Measurements from ENCODE around the gene TEX22.

Gene TEX22

DNA sequence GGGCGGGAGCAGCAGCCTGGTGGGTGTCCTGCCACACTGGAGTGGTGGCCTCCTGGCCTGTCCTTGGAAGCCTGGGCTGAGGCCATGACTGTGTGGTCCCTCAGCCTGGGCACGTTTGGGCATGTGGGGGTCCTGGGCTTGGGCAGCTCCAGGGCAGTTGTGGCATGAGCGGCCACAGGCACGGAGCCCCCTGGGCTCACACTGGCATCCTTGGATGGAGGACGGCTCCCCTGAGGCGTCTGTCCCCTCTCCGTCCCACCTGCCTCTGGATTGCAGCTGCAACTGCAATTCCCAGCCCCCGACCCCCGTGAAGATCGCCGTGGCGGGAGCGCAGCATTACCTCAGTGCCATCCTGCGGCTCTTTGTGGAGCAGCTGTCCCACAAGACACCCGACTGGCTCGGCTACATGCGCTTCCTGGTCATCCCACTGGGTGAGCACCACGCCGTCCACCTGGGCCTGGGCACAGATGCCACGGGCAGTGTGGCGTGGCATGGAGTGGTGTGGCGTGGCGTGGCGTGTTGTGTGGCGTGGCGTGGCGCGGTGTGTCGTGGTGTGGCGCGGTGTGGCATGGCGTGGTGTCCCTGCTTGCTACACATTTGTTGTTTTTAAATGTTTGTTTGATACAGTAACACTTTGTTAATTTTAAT is 15.1 kb upstream of the TEX22 start:
- Histone ChIP-seq H4K8ac (ENCODE audit: low read depth, low read length) (no peak overlapping the region), H4K91ac (ENCODE audit: low read depth, low read length, poor library complexity) (peak overlapping the region; percentile 85), H2BK120ac (ENCODE audit: low read depth, low read length) (no peak overlapping the region), H3K9ac (ENCODE audit: low read depth, low read length, poor library complexity) (peak overlapping the region; percentile 60), H3K27ac (replicated peaks; ENCODE audit: low read length) (no peak overlapping the region), H3K27me3 (ENCODE audit: control insufficient read depth in 3 of 3, insufficient read depth in 3 of 3, low read depth in 1 of 3, low read length in 3 of 3) (no peaks in the 10 kb centered on the region), H3K36me3 (replicated peaks in 1 of 2; ENCODE audit: control insufficient read depth in 2 of 2, insufficient read depth in 2 of 2, low read length in 2 of 2) (peaks cover 11 to 74% of the 10 kb centered on the region in 2 donors), H3K4me1 (ENCODE audit: control insufficient read depth in 2 of 2, insufficient read depth in 1 of 2, low read depth in 1 of 2, low read length in 2 of 2) (no peaks in the 10 kb centered on the region), H3K14ac (ENCODE audit: low read length) (peak overlapping the region; percentile 56), H3K4me2 (ENCODE audit: insufficient read depth, low read length, poor library complexity, severe bottlenecking) (no peak overlapping the region), H3K4ac (ENCODE audit: low read length) (peak overlapping the region; percentile 66), H3K9me3 (replicated peaks in 1 of 2; ENCODE audit: control insufficient read depth in 2 of 2, insufficient read depth in 1 of 2, low read depth in 1 of 2, low read length in 2 of 2) (no peaks in the 10 kb centered on the region), H2BK5ac (ENCODE audit: low read length) (peak overlapping the region; percentile 82), H2AK5ac (ENCODE audit: low read depth, low read length) (no peak overlapping the region), H3K18ac (ENCODE audit: low read length) (no peak overlapping the region), H3K23ac (ENCODE audit: low read depth, low read length, poor library complexity) (peak overlapping the region; percentile 85), H3K4me3 (ENCODE audit: low read length in 2 of 2) (no peak overlapping the region), H3K79me1 (ENCODE audit: low read depth, low read length) (peaks cover 5% of the 10 kb centered on the region), H2AFZ (ENCODE audit: low read length) (no peak overlapping the region), H2BK12ac (ENCODE audit: low read length) (no peak overlapping the region), H2BK15ac (ENCODE audit: low read length) (peak overlapping the region; percentile 49)
- no peak for DNase-seq (ENCODE audit: low spot score)
- WGBS, 2 donors (ENCODE audit: extremely low coverage in 2 of 2, insufficient read length in 2 of 2, insufficient replicate concordance in 1 of 2), result no CpG with 5 or more reads among the region's 32 CpGs

GRCh38 chr14:105384041-105384557 is 14.2 kb upstream of the TEX22 start:
- Histone ChIP-seq H3K36me3 (replicated peaks in 1 of 2; ENCODE audit: control insufficient read depth in 2 of 2, insufficient read depth in 2 of 2, low read length in 2 of 2) (peaks cover 11 to 74% of the 10 kb centered on the region in 2 donors), H3K27ac (replicated peaks; ENCODE audit: low read length) (no peak overlapping the region), H3K23ac (ENCODE audit: low read depth, low read length, poor library complexity) (no peak overlapping the region), H3K79me1 (ENCODE audit: low read depth, low read length) (peaks cover 5% of the 10 kb centered on the region), H3K4me3 (ENCODE audit: low read length in 2 of 2) (no peak overlapping the region), H4K8ac (ENCODE audit: low read depth, low read length) (no peak overlapping the region), H3K18ac (ENCODE audit: low read length) (no peak overlapping the region), H2BK15ac (ENCODE audit: low read length) (no peak overlapping the region), H3K4ac (ENCODE audit: low read length) (no peak overlapping the region), H2BK5ac (ENCODE audit: low read length) (no peak overlapping the region), H3K27me3 (ENCODE audit: control insufficient read depth in 3 of 3, insufficient read depth in 3 of 3, low read depth in 1 of 3, low read length in 3 of 3) (no peaks in the 10 kb centered on the region), H3K9me3 (replicated peaks in 1 of 2; ENCODE audit: control insufficient read depth in 2 of 2, insufficient read depth in 1 of 2, low read depth in 1 of 2, low read length in 2 of 2) (no peaks in the 10 kb centered on the region), H3K4me1 (ENCODE audit: control insufficient read depth in 2 of 2, insufficient read depth in 1 of 2, low read depth in 1 of 2, low read length in 2 of 2) (no peaks in the 10 kb centered on the region), H3K4me2 (ENCODE audit: insufficient read depth, low read length, poor library complexity, severe bottlenecking) (no peak overlapping the region), H3K14ac (ENCODE audit: low read length) (no peak overlapping the region), H2AFZ (ENCODE audit: low read length) (no peak overlapping the region), H3K9ac (ENCODE audit: low read depth, low read length, poor library complexity) (no peak overlapping the region), H2AK5ac (ENCODE audit: low read depth, low read length) (no peak overlapping the region), H4K91ac (ENCODE audit: low read depth, low read length, poor library complexity) (no peak overlapping the region), H2BK120ac (ENCODE audit: low read depth, low read length) (no peak overlapping the region), H2BK12ac (ENCODE audit: low read length) (no peak overlapping the region)
- no peak for DNase-seq (ENCODE audit: low spot score)
- WGBS, 2 donors (ENCODE audit: extremely low coverage in 2 of 2, insufficient read length in 2 of 2, insufficient replicate concordance in 1 of 2), result no CpG with 5 or more reads among the region's 23 CpGs

DNA sequence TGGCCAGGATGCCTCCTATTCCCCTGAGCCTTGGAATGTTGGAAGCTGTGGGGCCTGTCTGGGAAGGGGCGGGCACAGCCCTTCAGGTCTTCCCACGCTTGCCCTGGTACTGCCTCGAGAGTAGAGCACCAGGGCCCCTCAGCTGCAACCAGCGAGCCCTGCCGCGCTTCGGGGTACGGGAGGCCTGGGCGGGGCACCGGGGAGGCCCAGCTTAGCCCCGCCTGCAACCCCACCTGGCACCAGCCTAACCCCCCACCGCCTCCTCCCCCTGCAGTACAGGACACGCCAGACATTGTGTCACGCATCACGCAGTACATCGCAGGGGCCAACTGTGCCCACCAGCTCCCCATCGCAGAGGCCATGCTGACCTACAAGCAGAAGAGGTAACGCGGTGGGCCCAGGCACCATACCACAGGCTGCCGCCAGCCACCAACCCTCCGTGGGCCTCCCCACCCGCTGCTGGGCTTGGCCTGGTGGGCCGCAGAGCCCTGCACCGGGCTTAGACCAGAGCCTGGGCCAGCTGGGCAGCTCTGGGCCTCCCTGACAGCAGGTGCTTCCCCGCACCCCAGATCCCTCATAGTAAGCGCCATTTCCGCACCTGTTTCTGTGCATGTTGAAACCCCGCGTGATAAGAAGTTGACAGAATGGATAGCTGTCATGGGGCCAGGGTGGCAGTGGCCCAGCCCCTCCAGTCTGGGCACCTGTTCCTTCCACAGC is 13.6 kb upstream of the TEX22 start:
- Histone ChIP-seq H3K79me1 (ENCODE audit: low read depth, low read length) (peaks cover 5% of the 10 kb centered on the region), H3K27me3 (ENCODE audit: control insufficient read depth in 3 of 3, insufficient read depth in 3 of 3, low read depth in 1 of 3, low read length in 3 of 3) (no peaks in the 10 kb centered on the region), H3K4ac (ENCODE audit: low read length) (no peak overlapping the region), H4K8ac (ENCODE audit: low read depth, low read length) (peak overlapping the region; percentile 72), H3K4me2 (ENCODE audit: insufficient read depth, low read length, poor library complexity, severe bottlenecking) (no peak overlapping the region), H3K36me3 (replicated peaks in 1 of 2; ENCODE audit: control insufficient read depth in 2 of 2, insufficient read depth in 2 of 2, low read length in 2 of 2) (peaks cover 11 to 67% of the 10 kb centered on the region in 2 donors), H2BK5ac (ENCODE audit: low read length) (peak overlapping the region; percentile 39), H3K4me1 (ENCODE audit: control insufficient read depth in 2 of 2, insufficient read depth in 1 of 2, low read depth in 1 of 2, low read length in 2 of 2) (no peaks in the 10 kb centered on the region), H2BK120ac (ENCODE audit: low read depth, low read length) (no peak overlapping the region), H3K23ac (ENCODE audit: low read depth, low read length, poor library complexity) (peak overlapping the region; percentile 20), H2AFZ (ENCODE audit: low read length) (no peak overlapping the region), H2AK5ac (ENCODE audit: low read depth, low read length) (no peak overlapping the region), H3K9ac (ENCODE audit: low read depth, low read length, poor library complexity) (peak overlapping the region; percentile 50), H3K14ac (ENCODE audit: low read length) (peak overlapping the region; percentile 38), H3K18ac (ENCODE audit: low read length) (no peak overlapping the region), H4K91ac (ENCODE audit: low read depth, low read length, poor library complexity) (no peak overlapping the region), H2BK12ac (ENCODE audit: low read length) (no peak overlapping the region), H2BK15ac (ENCODE audit: low read length) (no peak overlapping the region), H3K4me3 (ENCODE audit: low read length in 2 of 2) (no peak overlapping the region), H3K27ac (replicated peaks; ENCODE audit: low read length) (no peak overlapping the region), H3K9me3 (replicated peaks in 1 of 2; ENCODE audit: control insufficient read depth in 2 of 2, insufficient read depth in 1 of 2, low read depth in 1 of 2, low read length in 2 of 2) (no peaks in the 10 kb centered on the region)
- no peak for DNase-seq (ENCODE audit: low spot score)
- no CpG with 5 or more reads among the region's 29 CpGs for WGBS, 2 donors (ENCODE audit: extremely low coverage in 2 of 2, insufficient read length in 2 of 2, insufficient replicate concordance in 1 of 2)

DNA sequence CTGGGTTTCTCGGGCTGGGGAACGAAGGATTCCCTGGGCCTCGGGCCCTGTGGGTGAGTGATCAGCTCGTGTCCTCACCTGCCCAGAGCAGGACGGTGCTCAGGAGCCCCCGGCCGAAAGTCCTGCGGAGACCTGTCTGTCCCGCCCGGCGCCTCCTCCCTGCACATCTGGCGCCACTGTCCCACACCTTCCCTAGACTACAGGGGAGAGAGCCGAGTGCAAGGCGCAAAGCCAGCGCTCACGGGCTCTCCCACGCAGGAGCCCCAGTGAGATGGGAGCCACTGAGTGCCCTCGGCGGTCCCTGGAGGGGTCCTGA is 13.1 kb upstream of the TEX22 start:
- no peak overlapping the region for H2BK12ac ChIP-seq (ENCODE audit: low read length)
- H3K4me3 ChIP-seq (ENCODE audit: low read length in 2 of 2), result no peak overlapping the region
- H3K23ac ChIP-seq (ENCODE audit: low read depth, low read length, poor library complexity), result peak overlapping the region; percentile 20
- no peak overlapping the region for H2BK120ac ChIP-seq (ENCODE audit: low read depth, low read length)
- no peak overlapping the region for H2BK15ac ChIP-seq (ENCODE audit: low read length)
- WGBS, 2 donors (ENCODE audit: extremely low coverage in 2 of 2, insufficient read length in 2 of 2, insufficient replicate concordance in 1 of 2), result no CpG with 5 or more reads among the region's 19 CpGs
- no peak overlapping the region for H3K4me2 ChIP-seq (ENCODE audit: insufficient read depth, low read length, poor library complexity, severe bottlenecking)
- peak overlapping the region; percentile 39 for H2BK5ac ChIP-seq (ENCODE audit: low read length)
- H2AK5ac ChIP-seq (ENCODE audit: low read depth, low read length), result no peak overlapping the region
- H3K14ac ChIP-seq (ENCODE audit: low read length), result no peak overlapping the region
- no peak overlapping the region for H3K4ac ChIP-seq (ENCODE audit: low read length)
- H3K79me1 ChIP-seq (ENCODE audit: low read depth, low read length), result peaks cover 5% of the 10 kb centered on the region
- H3K9ac ChIP-seq (ENCODE audit: low read depth, low read length, poor library complexity), result no peak overlapping the region
- no peak overlapping the region for H2AFZ ChIP-seq (ENCODE audit: low read length)
- H3K36me3 ChIP-seq (replicated peaks in 1 of 2; ENCODE audit: control insufficient read depth in 2 of 2, insufficient read depth in 2 of 2, low read length in 2 of 2), result peaks cover 11 to 63% of the 10 kb centered on the region in 2 donors
- H4K91ac ChIP-seq (ENCODE audit: low read depth, low read length, poor library complexity), result no peak overlapping the region
- no peaks in the 10 kb centered on the region for H3K9me3 ChIP-seq (replicated peaks in 1 of 2; ENCODE audit: control insufficient read depth in 2 of 2, insufficient read depth in 1 of 2, low read depth in 1 of 2, low read length in 2 of 2)
- no peak for DNase-seq (ENCODE audit: low spot score)
- H3K18ac ChIP-seq (ENCODE audit: low read length), result no peak overlapping the region
- no peak overlapping the region for H3K27ac ChIP-seq (replicated peaks; ENCODE audit: low read length)
- H3K4me1 ChIP-seq (ENCODE audit: control insufficient read depth in 2 of 2, insufficient read depth in 1 of 2, low read depth in 1 of 2, low read length in 2 of 2), result no peaks in the 10 kb centered on the region
- no peak overlapping the region for H4K8ac ChIP-seq (ENCODE audit: low read depth, low read length)
- H3K27me3 ChIP-seq (ENCODE audit: control insufficient read depth in 3 of 3, insufficient read depth in 3 of 3, low read depth in 1 of 3, low read length in 3 of 3), result no peaks in the 10 kb centered on the region
